ENCODE data around the gene FMN2. TPM values are rescaled to one million over a fixed set of nuclear protein-coding genes. Genes with fewer than 3 reads are reported as not detected.

Gene FMN2
- total RNA-seq, 2 donors from 2014 or later: 26.9 to 27.2 TPM

DNA sequence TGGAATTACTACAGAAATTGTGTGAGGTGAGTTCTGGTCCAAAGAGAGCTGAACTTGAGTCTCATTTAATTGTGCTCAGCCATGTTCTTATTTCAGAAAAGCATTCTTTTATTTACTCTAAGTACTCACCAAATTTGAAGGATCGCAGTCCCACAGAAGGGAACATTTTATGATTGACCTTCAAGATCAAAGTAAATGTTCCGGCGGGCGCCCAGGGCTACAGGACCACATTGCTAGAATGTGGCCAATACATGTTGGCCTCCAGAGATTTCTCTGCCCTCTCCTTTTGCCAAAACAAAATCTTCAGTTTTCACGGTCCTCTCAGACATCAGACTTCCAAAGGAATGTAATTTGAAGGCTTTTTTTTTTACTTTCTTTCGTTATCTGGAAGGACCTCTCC lies 237.8 kb downstream of the FMN2 start:
- Mint-ChIP-seq H3K36me3 (ENCODE audit: low read depth) (peaks cover 17% of the 10 kb centered on the region), H3K4me1 (peaks cover 12% of the 10 kb centered on the region), H3K27me3 (ENCODE audit: insufficient read depth) (no peaks in the 10 kb centered on the region), H3K4me3 (no peak overlapping the region), H3K27ac (no peak overlapping the region), H3K9me3 (no peaks in the 10 kb centered on the region)
- Histone ChIP-seq H3K4me1 (ENCODE audit: control insufficient read depth, insufficient read depth, low read length) (no peaks in the 10 kb centered on the region), H3K36me3 (ENCODE audit: control insufficient read depth, insufficient read depth, low read length) (peaks cover 40% of the 10 kb centered on the region), H3K9ac (ENCODE audit: extremely low read depth, low read length, poor library complexity, severe bottlenecking) (no peak overlapping the region), H3K4me3 (ENCODE audit: low read length) (no peak overlapping the region), H3K9me3 (ENCODE audit: control insufficient read depth, low read length) (no peaks in the 10 kb centered on the region), H3K27ac (ENCODE audit: low read depth, low read length) (no peak overlapping the region), H3K27me3 (ENCODE audit: control insufficient read depth, insufficient read depth, low read length, poor library complexity, severe bottlenecking) (no peaks in the 10 kb centered on the region)
- WGBS, 2 experiments (ENCODE audit: insufficient coverage in 1 of 2, insufficient read length in 1 of 2): 97 to 100% methylated on average over 6 of the region's 6 CpGs
- TF ChIP-seq, protein P1, sequence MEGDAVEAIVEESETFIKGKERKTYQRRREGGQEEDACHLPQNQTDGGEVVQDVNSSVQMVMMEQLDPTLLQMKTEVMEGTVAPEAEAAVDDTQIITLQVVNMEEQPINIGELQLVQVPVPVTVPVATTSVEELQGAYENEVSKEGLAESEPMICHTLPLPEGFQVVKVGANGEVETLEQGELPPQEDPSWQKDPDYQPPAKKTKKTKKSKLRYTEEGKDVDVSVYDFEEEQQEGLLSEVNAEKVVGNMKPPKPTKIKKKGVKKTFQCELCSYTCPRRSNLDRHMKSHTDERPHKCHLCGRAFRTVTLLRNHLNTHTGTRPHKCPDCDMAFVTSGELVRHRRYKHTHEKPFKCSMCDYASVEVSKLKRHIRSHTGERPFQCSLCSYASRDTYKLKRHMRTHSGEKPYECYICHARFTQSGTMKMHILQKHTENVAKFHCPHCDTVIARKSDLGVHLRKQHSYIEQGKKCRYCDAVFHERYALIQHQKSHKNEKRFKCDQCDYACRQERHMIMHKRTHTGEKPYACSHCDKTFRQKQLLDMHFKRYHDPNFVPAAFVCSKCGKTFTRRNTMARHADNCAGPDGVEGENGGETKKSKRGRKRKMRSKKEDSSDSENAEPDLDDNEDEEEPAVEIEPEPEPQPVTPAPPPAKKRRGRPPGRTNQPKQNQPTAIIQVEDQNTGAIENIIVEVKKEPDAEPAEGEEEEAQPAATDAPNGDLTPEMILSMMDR (conservative IDR thresholded peaks at IDR 0.05): no peak
- DNase-seq: no peak

DNA sequence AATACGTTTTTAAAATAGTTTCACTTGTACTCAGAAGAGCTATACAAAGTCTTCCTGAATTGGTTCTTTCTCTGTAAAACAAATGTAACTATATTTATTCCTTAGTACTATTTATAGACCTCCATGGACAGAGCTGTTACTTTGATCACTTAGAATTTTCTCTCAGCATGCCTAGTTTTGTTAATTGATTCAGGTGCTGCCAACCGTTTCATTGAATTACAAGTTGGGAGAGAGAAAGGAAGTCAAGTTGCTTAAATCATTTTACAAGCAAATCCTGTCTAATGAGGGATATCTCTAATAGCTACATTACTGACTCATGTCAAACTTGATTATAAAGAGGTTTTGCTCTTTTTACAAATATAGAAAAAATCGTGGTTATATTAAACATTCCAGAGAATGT lies 241.0 kb downstream of the FMN2 start:
- H3K27me3 Mint-ChIP-seq (ENCODE audit: insufficient read depth): no peaks in the 10 kb centered on the region
- no peak for DNase-seq
- Histone ChIP-seq H3K9ac (ENCODE audit: extremely low read depth, low read length, poor library complexity, severe bottlenecking) (no peak overlapping the region), H3K9me3 (ENCODE audit: control insufficient read depth, low read length) (no peaks in the 10 kb centered on the region), H3K36me3 (ENCODE audit: control insufficient read depth, insufficient read depth, low read length) (peaks cover 52% of the 10 kb centered on the region), H3K4me1 (ENCODE audit: control insufficient read depth, insufficient read depth, low read length) (no peaks in the 10 kb centered on the region), H3K27me3 (ENCODE audit: control insufficient read depth, insufficient read depth, low read length, poor library complexity, severe bottlenecking) (no peaks in the 10 kb centered on the region), H3K27ac (ENCODE audit: low read depth, low read length) (no peak overlapping the region), H3K4me3 (ENCODE audit: low read length) (no peak overlapping the region)
- H3K36me3 Mint-ChIP-seq (ENCODE audit: low read depth): peaks cover 27% of the 10 kb centered on the region
- H3K4me1 Mint-ChIP-seq: peaks cover under 1% of the 10 kb centered on the region
- H3K9me3 Mint-ChIP-seq: no peaks in the 10 kb centered on the region
- 83 to 96% methylated on average over 1 to 2 of the region's 3 CpGs for WGBS, 2 experiments (ENCODE audit: insufficient coverage in 1 of 2, insufficient read length in 1 of 2)
- H3K27ac Mint-ChIP-seq: no peak overlapping the region
- no peak overlapping the region for H3K4me3 Mint-ChIP-seq
- TF ChIP-seq, protein P1 (conservative IDR thresholded peaks at IDR 0.05): no peak

DNA sequence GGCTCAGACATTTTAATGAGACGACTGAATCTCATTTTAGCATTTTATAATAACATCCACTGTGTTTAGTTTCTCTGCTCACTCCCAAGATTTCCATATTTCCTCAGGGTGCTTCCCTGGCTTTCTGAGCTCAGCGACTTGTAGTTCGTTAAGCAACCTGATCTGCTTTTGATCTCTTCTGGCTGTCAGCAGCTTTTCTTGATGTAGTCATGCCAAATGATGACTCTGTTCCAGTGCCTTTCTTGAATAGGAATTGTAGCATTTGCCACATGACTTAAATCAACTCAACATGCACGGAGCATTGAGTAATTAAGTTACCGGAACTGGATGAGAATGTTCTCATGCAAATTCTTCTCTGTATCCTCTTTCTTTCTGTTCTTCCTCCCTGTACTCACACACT lies 246.1 kb downstream of the FMN2 start:
- 72 to 80% methylated on average over 4 to 5 of the region's 5 CpGs for WGBS, 2 experiments (ENCODE audit: insufficient coverage in 1 of 2, insufficient read length in 1 of 2)
- Mint-ChIP-seq H3K27me3 (ENCODE audit: insufficient read depth) (no peaks in the 10 kb centered on the region), H3K36me3 (ENCODE audit: low read depth) (peaks cover 22% of the 10 kb centered on the region), H3K4me1 (no peaks in the 10 kb centered on the region), H3K27ac (peak overlapping the region; percentile 37), H3K9me3 (peaks cover 3% of the 10 kb centered on the region), H3K4me3 (no peak overlapping the region)
- Histone ChIP-seq H3K36me3 (ENCODE audit: control insufficient read depth, insufficient read depth, low read length) (peaks cover 32% of the 10 kb centered on the region), H3K4me3 (ENCODE audit: low read length) (no peak overlapping the region), H3K27me3 (ENCODE audit: control insufficient read depth, insufficient read depth, low read length, poor library complexity, severe bottlenecking) (no peaks in the 10 kb centered on the region), H3K4me1 (ENCODE audit: control insufficient read depth, insufficient read depth, low read length) (no peaks in the 10 kb centered on the region), H3K9me3 (ENCODE audit: control insufficient read depth, low read length) (no peaks in the 10 kb centered on the region), H3K9ac (ENCODE audit: extremely low read depth, low read length, poor library complexity, severe bottlenecking) (no peak overlapping the region), H3K27ac (ENCODE audit: low read depth, low read length) (no peak overlapping the region)
- TF ChIP-seq, protein P1 (conservative IDR thresholded peaks at IDR 0.05): no peak
- DNase-seq: no peak

Measured in endodermal cell (in vitro differentiated cells).